MCF 10A (cell line): ENCODE results near the gene TNNI3K. TPM values are rescaled to one million over a fixed set of nuclear protein-coding genes. Genes with fewer than 3 reads are reported as not detected.

ENCODE experiments used
- BruUV-seq: library from RNA; stranded (reverse); fragments of 400-500 nt; replicated peaks from 2 replicates; lab custom pipeline; 2021; lab: Mats Ljungman, UMichigan
- CTCF ChIA-PET: fragments of 300-600 bp; sonication (Branson Sonifier 250); formaldehyde crosslinking; extraction: SDS; loops from one replicate; lab custom pipeline; 2021; ENCODE audit warnings: antibody characterized with exemption, inconsistent platforms; lab: Yijun Ruan, JAX
- POLR2A ChIA-PET: fragments of 300-600, 350-650 bp; sonication (Branson Sonifier 250); formaldehyde crosslinking; extraction: SDS; loops from one replicate; lab custom pipeline; 2020; ENCODE audit warnings: antibody characterized with exemption, inconsistent platforms; lab: Yijun Ruan, JAX
- DNase-seq: peaks from one replicate; pipeline ENCODE4 v3.0.0-alpha.2; 2018; ENCODE audit not compliant: unreplicated experiment
- H3K27ac Mint-ChIP-seq: one replicate; pipeline ENCODE4 v1.8.0; 2022; ENCODE audit warnings: mild to moderate bottlenecking, low read depth, mixed read lengths; ENCODE audit not compliant: unreplicated experiment
- H3K27me3 Mint-ChIP-seq: one replicate; pipeline ENCODE4 v1.8.0; 2022; ENCODE audit warnings: mixed read lengths; ENCODE audit not compliant: insufficient read depth, unreplicated experiment
- H3K36me3 Mint-ChIP-seq: one replicate; pipeline ENCODE4 v1.8.0; 2022; ENCODE audit warnings: mild to moderate bottlenecking, moderate library complexity, mixed read lengths; ENCODE audit not compliant: insufficient read depth, unreplicated experiment
- H3K4me1 Mint-ChIP-seq: one replicate; pipeline ENCODE4 v1.8.0; 2022; ENCODE audit warnings: mixed read lengths; ENCODE audit not compliant: insufficient read depth, unreplicated experiment
- H3K4me3 Mint-ChIP-seq: one replicate; pipeline ENCODE4 v1.8.0; 2022; ENCODE audit warnings: mild to moderate bottlenecking, moderate library complexity, mixed read lengths; ENCODE audit not compliant: unreplicated experiment
- H3K9me3 Mint-ChIP-seq: one replicate; pipeline ENCODE4 v1.8.0; 2022; ENCODE audit warnings: mixed read lengths; ENCODE audit not compliant: unreplicated experiment
- intact Hi-C: fragments of 100-400 bp; cut with micrococcal nuclease; formaldehyde crosslinking; loops from 2 replicates; pipeline ENCODE4 v1.14.1; 2022
- total RNA-seq: library from RNA; stranded (reverse); gene quantifications from 2 replicates; pipeline ENCODE4 v1.2.3, GENCODE V29; 2022
- TF ChIP-seq, protein P1 (sequence below): fragments of 200-600 bp; IDR thresholded peaks from one replicate; pipeline ENCODE4 v1.8.0; 2022; ENCODE audit warnings: antibody characterized with exemption, mild to moderate bottlenecking; ENCODE audit not compliant: unreplicated experiment

TNNI3K gene
- total RNA-seq, 1 experiment from 2014 or later: not detected

GRCh38 chr1:74237035-74237434 is 1.8 kb downstream of the TNNI3K start:
- Mint-ChIP-seq H3K27me3 (peaks cover 6% of the 10 kb centered on the region), H3K36me3 (no peaks in the 10 kb centered on the region), H3K9me3 (peaks cover 4% of the 10 kb centered on the region), H3K4me1 (no peaks in the 10 kb centered on the region), H3K27ac (no peak overlapping the region), H3K4me3 (no peak overlapping the region)
- ChIA-PET CTCF (interaction anchor here (0.6 kb wide), 1 partner anchor 265 kb away, joined by 4 read pairs; no protein-coding TSS in a partner anchor), POLR2A (no interaction called here)
- TF ChIP-seq, protein P1, sequence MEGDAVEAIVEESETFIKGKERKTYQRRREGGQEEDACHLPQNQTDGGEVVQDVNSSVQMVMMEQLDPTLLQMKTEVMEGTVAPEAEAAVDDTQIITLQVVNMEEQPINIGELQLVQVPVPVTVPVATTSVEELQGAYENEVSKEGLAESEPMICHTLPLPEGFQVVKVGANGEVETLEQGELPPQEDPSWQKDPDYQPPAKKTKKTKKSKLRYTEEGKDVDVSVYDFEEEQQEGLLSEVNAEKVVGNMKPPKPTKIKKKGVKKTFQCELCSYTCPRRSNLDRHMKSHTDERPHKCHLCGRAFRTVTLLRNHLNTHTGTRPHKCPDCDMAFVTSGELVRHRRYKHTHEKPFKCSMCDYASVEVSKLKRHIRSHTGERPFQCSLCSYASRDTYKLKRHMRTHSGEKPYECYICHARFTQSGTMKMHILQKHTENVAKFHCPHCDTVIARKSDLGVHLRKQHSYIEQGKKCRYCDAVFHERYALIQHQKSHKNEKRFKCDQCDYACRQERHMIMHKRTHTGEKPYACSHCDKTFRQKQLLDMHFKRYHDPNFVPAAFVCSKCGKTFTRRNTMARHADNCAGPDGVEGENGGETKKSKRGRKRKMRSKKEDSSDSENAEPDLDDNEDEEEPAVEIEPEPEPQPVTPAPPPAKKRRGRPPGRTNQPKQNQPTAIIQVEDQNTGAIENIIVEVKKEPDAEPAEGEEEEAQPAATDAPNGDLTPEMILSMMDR: no peak
- intact Hi-C loops: no loop called here
- DNase-seq: no peak
- BruUV-seq: no TSS peak

DNA sequence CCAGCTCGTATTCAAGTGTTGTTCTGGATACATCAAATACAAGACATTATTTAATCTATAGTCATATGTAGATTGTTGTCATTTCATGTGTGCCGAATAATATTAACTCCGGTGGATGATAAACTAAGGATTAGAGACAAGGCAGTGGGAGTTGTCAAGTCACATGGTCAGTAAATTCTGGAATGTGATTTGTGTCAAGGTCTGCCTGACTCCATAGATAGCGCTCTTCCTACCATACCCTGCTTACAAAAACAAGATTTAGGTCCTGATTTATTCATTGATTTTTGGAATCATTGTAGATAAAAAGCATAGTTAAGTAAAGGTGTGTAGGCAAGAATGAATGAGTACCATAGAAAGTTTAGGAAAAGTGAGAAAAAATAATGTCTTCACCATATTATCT is 2.6 kb downstream of the TNNI3K start:
- TF ChIP-seq, protein P1: no peak
- POLR2A ChIA-PET: no interaction called here
- no peak overlapping the region for H3K4me3 Mint-ChIP-seq
- no peaks in the 10 kb centered on the region for H3K27me3 Mint-ChIP-seq
- no TSS peak for BruUV-seq
- H3K9me3 Mint-ChIP-seq: no peaks in the 10 kb centered on the region
- CTCF ChIA-PET: no interaction called here
- no peaks in the 10 kb centered on the region for H3K36me3 Mint-ChIP-seq
- H3K27ac Mint-ChIP-seq: no peak overlapping the region
- intact Hi-C loops: no loop called here
- DNase-seq: no peak
- no peaks in the 10 kb centered on the region for H3K4me1 Mint-ChIP-seq

GRCh38 chr1:74245168-74245772 is 10.1 kb downstream of the TNNI3K start:
- no peak overlapping the region for H3K27ac Mint-ChIP-seq
- no peaks in the 10 kb centered on the region for H3K9me3 Mint-ChIP-seq
- no TSS peak for BruUV-seq
- no peak overlapping the region for H3K4me3 Mint-ChIP-seq
- no peaks in the 10 kb centered on the region for H3K4me1 Mint-ChIP-seq
- ChIA-PET POLR2A (no interaction called here), CTCF (no interaction called here)
- DNase-seq: no peak
- intact Hi-C loops: no loop called here
- H3K27me3 Mint-ChIP-seq: no peaks in the 10 kb centered on the region
- TF ChIP-seq, protein P1: no peak
- no peaks in the 10 kb centered on the region for H3K36me3 Mint-ChIP-seq

GRCh38 chr1:74246315-74246714 is 11.1 kb downstream of the TNNI3K start:
- no peak for DNase-seq

More at GRCh38 chr1:74246315-74246714, 11.1 kb downstream of the TNNI3K start:
- BruUV-seq: no TSS peak
- Mint-ChIP-seq H3K4me1 (no peaks in the 10 kb centered on the region), H3K4me3 (no peak overlapping the region), H3K9me3 (no peaks in the 10 kb centered on the region), H3K36me3 (no peaks in the 10 kb centered on the region), H3K27ac (no peak overlapping the region), H3K27me3 (no peaks in the 10 kb centered on the region)
- intact Hi-C loops: no loop called here
- TF ChIP-seq, protein P1: no peak
- POLR2A ChIA-PET: no interaction called here
- CTCF ChIA-PET: no interaction called here
